HepG2 (cell line): Measurements from ENCODE around the gene ATPAF1. TPM values are rescaled to one million over a fixed set of nuclear protein-coding genes. Genes with fewer than 3 reads are reported as not detected.

ENCODE experiments used
- ATAC-seq: fragments of 200-7000 bp; cut with Tn5 transposase; 3 replicates; pipeline ENCODE4 v1.9.1; 2020; ENCODE audit warnings: mild to moderate bottlenecking, moderate library complexity
- BruUV-seq: library from RNA; stranded (reverse); fragments of 400-500 nt; replicated peaks from 2 replicates; lab custom pipeline; 2021; lab: Mats Ljungman, UMichigan
- CTCF ChIA-PET: fragments of 300-600 bp; formaldehyde crosslinking; extraction: SDS; loops from one replicate; lab custom pipeline; 2021; ENCODE audit warnings: low total read pairs, inconsistent platforms, low intra/inter-chr PET ratio; lab: Yijun Ruan, JAX
- POLR2A ChIA-PET: fragments of 350-600 bp; sonication (Branson Sonifier 250); formaldehyde crosslinking; loops from one replicate; lab custom pipeline; 2020; ENCODE audit warnings: antibody characterized with exemption, inconsistent platforms; lab: Yijun Ruan, JAX
- DNase-seq: peaks from one replicate; pipeline ENCODE4 v3.0.0-alpha.2; 2015; ENCODE audit warnings: low spot score
- FAIRE-seq: peaks from 3 replicates; lab custom pipeline; 2011; peaks lifted over from hg19 to GRCh38; lab: Jason Lieb, UNC
- H2AFZ ChIP-seq: one replicate; pipeline ENCODE4 v1.6.1; 2011; ENCODE audit warnings: low read length, inconsistent platforms
- H3K27ac ChIP-seq: fragments of 300-600 bp; 3 replicates; pipeline ENCODE4 v1.8.0; 2011; ENCODE audit warnings: mixed run types, mild to moderate bottlenecking, mixed read lengths, low read length, inconsistent platforms; ENCODE audit not compliant: insufficient read depth; ENCODE audit errors: extremely low read length
- H3K27me3 ChIP-seq, 2 experiments: fragments of 200-600 bp in 1 of 2; 2 replicates in 1 of 2; 3 replicates in 1 of 2; pipeline versions ENCODE4 v1.6.0 to v1.8.0; 2011; ENCODE audit warnings: low read length in 2 of 2, mild to moderate bottlenecking in 2 of 2, moderate library complexity in 2 of 2, inconsistent platforms in 1 of 2; ENCODE audit not compliant: insufficient read depth in 2 of 2, control insufficient read depth in 1 of 2
- H3K36me3 ChIP-seq, 2 experiments: fragments of 200-600 bp in 1 of 2; replicated peaks in 1 of 2; 2 replicates in 1 of 2; 3 replicates in 1 of 2; pipeline versions ENCODE4 v1.5.1 to v1.8.0; 2011; ENCODE audit warnings: low read length in 2 of 2, inconsistent platforms in 1 of 2; ENCODE audit not compliant: insufficient read depth in 2 of 2, control insufficient read depth in 1 of 2
- H3K4me1 ChIP-seq: 2 replicates; pipeline ENCODE4 v1.5.1; 2012; ENCODE audit warnings: low read length, inconsistent platforms; ENCODE audit not compliant: insufficient read depth
- H3K4me2 ChIP-seq: 2 replicates; pipeline ENCODE4 v1.6.0; 2011; ENCODE audit warnings: low read depth, low read length, inconsistent platforms
- H3K4me3 ChIP-seq, 3 experiments: fragments of 200-600 bp in 1 of 3; sonication (generic), shearing (Covaris generic) in 1 of 3; replicated peaks in 1 of 3; 2 replicates each; pipeline ENCODE4 v1.5.1; 2011 to 2016; ENCODE audit warnings: low read length in 3 of 3, inconsistent platforms in 2 of 3, low read depth in 2 of 3, mild to moderate bottlenecking in 2 of 3, control low read depth in 1 of 3, mixed read lengths in 1 of 3; ENCODE audit not compliant: insufficient read depth in 1 of 3
- H3K79me2 ChIP-seq: one replicate; pipeline ENCODE4 v1.6.1; 2011; ENCODE audit warnings: low read length, inconsistent platforms; ENCODE audit not compliant: insufficient read depth
- H3K9ac ChIP-seq: 2 replicates; pipeline ENCODE4 v1.6.0; 2011; ENCODE audit warnings: mild to moderate bottlenecking, low read depth, low read length, inconsistent platforms; ENCODE audit not compliant: insufficient read depth
- H3K9me3 ChIP-seq: 2 replicates; pipeline ENCODE4 v1.5.1; 2012; ENCODE audit warnings: mild to moderate bottlenecking, low read length
- H4K20me1 ChIP-seq: 2 replicates; pipeline ENCODE4 v1.6.0; 2011; ENCODE audit warnings: inconsistent platforms, mild to moderate bottlenecking, low read length, moderate library complexity; ENCODE audit not compliant: insufficient read depth
- ARID4A ChIP-seq: sonication (generic); formaldehyde crosslinking; IDR thresholded peaks from 2 replicates; pipeline ENCODE4 v1.5.0; 2020; ENCODE audit warnings: mild to moderate bottlenecking, missing genetic modification reagents, borderline replicate concordance
- ATM ChIP-seq: fragments of 450-650 bp; IDR thresholded peaks from 2 replicates; pipeline ENCODE4 v1.7.1; 2017; ENCODE audit warnings: mild to moderate bottlenecking, borderline replicate concordance
- TARDBP ChIP-seq: sonication (generic); formaldehyde crosslinking; IDR thresholded peaks from 2 replicates; pipeline ENCODE4 v1.8.0; 2022; ENCODE audit warnings: mild to moderate bottlenecking, missing genetic modification reagents
- ZNF543 ChIP-seq: sonication (generic); formaldehyde crosslinking; IDR thresholded peaks from 2 replicates; pipeline ENCODE4 v1.4.0; 2020; ENCODE audit warnings: mild to moderate bottlenecking, missing genetic modification reagents
- WGBS: methylation state at CpG from one replicate; pipeline ENCODE4 v1.1.6; 2017; ENCODE audit warnings: low lambda C conversion rate; 5-methylcytosine and 5-hydroxymethylcytosine counted together
- in situ Hi-C: cut with HindIII; loops from 2 replicates; pipeline ENCODE4 v1.10.0; 2017; ENCODE audit warnings: low pct_unique_long_range_greater_than_20kb; ENCODE audit not compliant: extremely low pct_ligation_motif_present
- intact Hi-C: fragments of 100-400 bp; cut with micrococcal nuclease; formaldehyde crosslinking; loops from one replicate; pipeline ENCODE4 v1.10.0; 2022; ENCODE audit not compliant: unreplicated experiment
- polyA plus RNA-seq, 8 experiments: library from polyadenylated mRNA; depleted of rRNA in 3 of 8; stranded (reverse) in 7 of 8; unstranded in 1 of 8; fragments of >200 nt; fragmentation: Illumina TruSeq in 4 of 8; extraction: Trizol in 4 of 8; gene quantifications; 2 replicates each; pipeline versions ENCODE4 v1.2.1 to v1.2.3, GENCODE V29; 2011 to 2016; ENCODE audit warnings: low read depth in 4 of 8, missing spikeins in 1 of 8, mixed read lengths in 1 of 8; ENCODE audit not compliant: insufficient read depth in 1 of 8
- total RNA-seq, 5 experiments: library from RNA; depleted of rRNA; stranded (reverse); fragments of >200 nt; fragmentation: Illumina TruSeq; extraction: Trizol; gene quantifications; 2 replicates each; pipeline ENCODE4 v1.2.3, GENCODE V29; 2016; ENCODE audit warnings: low read depth in 1 of 5
- TF ChIP-seq, protein P1 (sequence below): sonication (generic); formaldehyde crosslinking; IDR thresholded peaks from 2 replicates; pipeline ENCODE4 v1.8.0; 2022; ENCODE audit warnings: mild to moderate bottlenecking, missing genetic modification reagents; ENCODE audit not compliant: insufficient replicate concordance

The ATPAF1 gene
- total and polyA plus RNA-seq, 2 of the 13 experiments (the other 11 are each of a cell fraction or from before 2014, with no cell fraction given), result 66.6 to 76.7 TPM

DNA sequence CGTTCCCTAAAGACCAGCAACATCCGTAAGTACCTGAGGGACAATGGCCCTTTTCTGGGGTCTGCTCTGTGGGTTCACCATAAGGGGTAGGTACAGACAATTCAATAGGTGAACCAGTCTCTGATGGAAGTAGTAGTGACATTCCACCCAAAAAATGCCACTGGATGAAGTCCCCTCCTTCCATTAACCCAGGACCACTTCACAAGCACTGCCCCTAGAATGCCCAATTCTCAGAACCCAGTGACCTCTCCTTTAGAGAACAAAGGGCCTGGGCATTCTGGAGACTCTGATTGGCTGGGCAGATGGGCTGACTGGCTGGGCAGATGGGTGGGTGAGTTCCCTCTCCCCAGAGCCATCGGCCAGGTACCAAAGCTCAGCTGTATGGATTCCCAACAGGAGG, 3.4 kb upstream of the ATPAF1 start, which contains the start of gene TEX38:
TEX38 (plus strand) TSS at position 301 of the 400 bp plus-strand sequence; CDS start at position 382, 81 bp downstream.
- intact Hi-C loops (no loop called here), in situ Hi-C loops (no loop called here)
- H2AFZ ChIP-seq, result no peak within 1 kb of the TSS
- DNase-seq (no peak), ATAC-seq (no peak), FAIRE-seq (no peak)
- POLR2A ChIA-PET, result no interaction called here
- peaks cover 9% of the 10 kb centered on the region for H3K79me2 ChIP-seq
- CTCF ChIA-PET, result no interaction called here
- no peak for TF ChIP-seq TARDBP
- no peak for TF ChIP-seq ZNF543
- TF ChIP-seq, protein P1, sequence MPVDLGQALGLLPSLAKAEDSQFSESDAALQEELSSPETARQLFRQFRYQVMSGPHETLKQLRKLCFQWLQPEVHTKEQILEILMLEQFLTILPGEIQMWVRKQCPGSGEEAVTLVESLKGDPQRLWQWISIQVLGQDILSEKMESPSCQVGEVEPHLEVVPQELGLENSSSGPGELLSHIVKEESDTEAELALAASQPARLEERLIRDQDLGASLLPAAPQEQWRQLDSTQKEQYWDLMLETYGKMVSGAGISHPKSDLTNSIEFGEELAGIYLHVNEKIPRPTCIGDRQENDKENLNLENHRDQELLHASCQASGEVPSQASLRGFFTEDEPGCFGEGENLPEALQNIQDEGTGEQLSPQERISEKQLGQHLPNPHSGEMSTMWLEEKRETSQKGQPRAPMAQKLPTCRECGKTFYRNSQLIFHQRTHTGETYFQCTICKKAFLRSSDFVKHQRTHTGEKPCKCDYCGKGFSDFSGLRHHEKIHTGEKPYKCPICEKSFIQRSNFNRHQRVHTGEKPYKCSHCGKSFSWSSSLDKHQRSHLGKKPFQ (CRISPR knock-in tag), result no peak
- TF ChIP-seq ATM, result no peak
- TF ChIP-seq ARID4A, result no peak
- no peaks in the 10 kb centered on the region for H3K9me3 ChIP-seq
- no TSS peak for BruUV-seq
- no peaks in the 10 kb centered on the region for H4K20me1 ChIP-seq
- no peak within 1 kb of the TSS for H3K4me3 ChIP-seq
- peaks cover 9% of the 10 kb centered on the region for H3K4me1 ChIP-seq
- no peak within 1 kb of the TSS for H3K4me2 ChIP-seq
- H3K36me3 ChIP-seq, result peaks cover 2 to 14% of the 10 kb centered on the region in 2 experiments; a peak in 3 of 5 replicates
- no peaks in the 10 kb centered on the region; a peak in 1 of 5 replicates for H3K27me3 ChIP-seq
- H3K27ac ChIP-seq, result no peak within 1 kb of the TSS
- no peak within 1 kb of the TSS for H3K9ac ChIP-seq
- WGBS, result 100% methylated on average over 2 of the region's 3 CpGs
